CD4-positive, alpha-beta T cell (primary cell): ENCODE data around the gene PLA2G5. TPM values are rescaled to one million over a fixed set of nuclear protein-coding genes. Genes with fewer than 3 reads are reported as not detected.

Experiments
- ATAC-seq: fragments of 200-7000 bp; cut with Tn5 transposase; one replicate; pipeline ENCODE4 v1.10.0; 2022; ENCODE audit warnings: mild to moderate bottlenecking; ENCODE audit not compliant: poor library complexity
- CTCF ChIA-PET: fragments of 350-600 bp; sonication (Branson Sonifier 250); formaldehyde crosslinking; loops from one replicate; lab custom pipeline; 2021; ENCODE audit warnings: antibody characterized with exemption, inconsistent platforms; lab: Charles Lee
- POLR2A ChIA-PET: fragments of 350-600 bp; sonication (Branson Sonifier 250); formaldehyde crosslinking; loops from one replicate; lab custom pipeline; 2021; ENCODE audit warnings: antibody characterized with exemption, inconsistent platforms; lab: Charles Lee
- DNase-seq, 14 experiments: peaks; one replicate each; pipeline ENCODE4 v3.0.0-alpha.2; 2013 to 2020; ENCODE audit warnings: mixed read lengths in 2 of 14
- H3K27ac ChIP-seq, 2 donors: one replicate each; pipeline versions ENCODE4 v1.5.1 to v1.7.0; 2013; ENCODE audit warnings: low read length in 2 of 2, low read depth in 1 of 2, mild to moderate bottlenecking in 1 of 2
- H3K27me3 ChIP-seq, 2 experiments: 1 replicate in 1 of 2; 2 replicates in 1 of 2; pipeline versions ENCODE4 v1.6.1 to v1.7.0; 2013; ENCODE audit warnings: low read length in 2 of 2, control low read depth in 1 of 2, mild to moderate bottlenecking in 1 of 2, moderate library complexity in 1 of 2; ENCODE audit not compliant: insufficient read depth in 2 of 2, control insufficient read depth in 1 of 2
- H3K36me3 ChIP-seq: one replicate; pipeline ENCODE4 v1.6.1; 2013; ENCODE audit warnings: low read length, control low read depth; ENCODE audit not compliant: insufficient read depth
- H3K4me1 ChIP-seq: one replicate; pipeline ENCODE4 v1.6.1; 2013; ENCODE audit warnings: low read length, control low read depth; ENCODE audit not compliant: insufficient read depth
- H3K4me3 ChIP-seq: one replicate; pipeline ENCODE4 v1.5.1; 2013; ENCODE audit warnings: mild to moderate bottlenecking, low read length, moderate library complexity
- H3K9me3 ChIP-seq, 2 experiments: 1 replicate in 1 of 2; 2 replicates in 1 of 2; pipeline versions ENCODE4 v1.6.1 to v1.7.0; 2013; ENCODE audit warnings: low read length in 2 of 2, mild to moderate bottlenecking in 2 of 2, control low read depth in 1 of 2, moderate library complexity in 1 of 2; ENCODE audit not compliant: control insufficient read depth in 1 of 2, insufficient read depth in 1 of 2
- H3K27ac Mint-ChIP-seq: one replicate; pipeline ENCODE4 v1.8.0; 2020; ENCODE audit warnings: mixed read lengths
- H3K27me3 Mint-ChIP-seq: one replicate; pipeline ENCODE4 v1.8.0; 2021; ENCODE audit warnings: mixed read lengths
- H3K36me3 Mint-ChIP-seq: one replicate; pipeline ENCODE4 v1.8.0; 2021; ENCODE audit warnings: low read depth, mixed read lengths
- H3K4me1 Mint-ChIP-seq: one replicate; pipeline ENCODE4 v1.8.0; 2021; ENCODE audit warnings: low read depth, mixed read lengths
- H3K4me3 Mint-ChIP-seq: one replicate; pipeline ENCODE4 v1.8.0; 2020; ENCODE audit warnings: mild to moderate bottlenecking, mixed read lengths
- H3K9me3 Mint-ChIP-seq: one replicate; pipeline ENCODE4 v1.8.0; 2020; ENCODE audit warnings: mixed read lengths
- CTCF ChIP-seq: fragments of 200-600 bp; IDR thresholded peaks from one replicate; pipeline ENCODE4 v1.8.0; 2022; ENCODE audit warnings: antibody characterized with exemption, mild to moderate bottlenecking
- intact Hi-C, 2 experiments: fragments of 100-400 bp; cut with DNase I in 1 of 2; cut with micrococcal nuclease in 1 of 2; formaldehyde crosslinking; loops; one replicate each; pipeline versions ENCODE4 v1.15.1 to v1.9.0; 2023 to 2025; cut with DNase I, micrococcal nuclease
- polyA plus RNA-seq, 2 donors: library from polyadenylated mRNA; unstranded; fragments of 120-200 nt; gene quantifications; one replicate each; pipeline ENCODE4 v1.2.1, GENCODE V29; 2013
- total RNA-seq, 174 experiments: library from RNA in 2 of 174; stranded (reverse) in 2 of 174; gene quantifications; one replicate each; pipeline ENCODE4 v1.2.3 and lab custom pipeline; 2021 to 2026

PLA2G5 gene
- total RNA-seq (not detected), total RNA-seq (lab: John Stamatoyannopoulos, UW) (0 to 0.09 (median 0) reads per million in 172 experiments)
- polyA plus RNA-seq (2013, experiment 1 of 2): not detected
- polyA plus RNA-seq (2013, experiment 2 of 2): not detected

- Histone ChIP-seq H3K36me3 (no peaks in the 10 kb centered on the region), H3K9me3 (no peaks in the 10 kb centered on the region), H3K4me3 (no peak within 1 kb of the TSS), H3K27ac (no peak within 1 kb of the TSS), H3K4me1 (no peaks in the 10 kb centered on the region), H3K27me3 (peaks cover 0 to 3% of the 10 kb centered on the region in 2 experiments)
- intact Hi-C loops: no loop called here
- no peak for ATAC-seq
- POLR2A ChIA-PET: no interaction called here
- Mint-ChIP-seq H3K27me3 (no peaks in the 10 kb centered on the region), H3K4me3 (no peak within 1 kb of the TSS), H3K36me3 (no peaks in the 10 kb centered on the region), H3K27ac (no peak within 1 kb of the TSS), H3K9me3 (no peaks in the 10 kb centered on the region), H3K4me1 (no peaks in the 10 kb centered on the region)
- no peak for DNase-seq
- CTCF ChIA-PET: no interaction called here
- no peak for TF ChIP-seq CTCF
Measured at GRCh38 chr1:20069874-20070273, at the start of gene PLA2G5. PLA2G5 (plus strand) TSS chr1:20070194; CDS start chr1:20084831, 14,637 bp downstream.

GRCh38 chr1:20028125-20028524 lies 41.9 kb upstream of the PLA2G5 start:
- Histone ChIP-seq H3K36me3 (no peaks in the 10 kb centered on the region), H3K4me1 (no peaks in the 10 kb centered on the region), H3K27ac (no peak overlapping the region), H3K4me3 (no peak overlapping the region), H3K27me3 (peaks cover 4 to 8% of the 10 kb centered on the region in 2 experiments), H3K9me3 (peaks cover 3 to 6% of the 10 kb centered on the region in 2 experiments)
- intact Hi-C loops: no loop called here
- ChIA-PET POLR2A (no interaction called here), CTCF (no interaction called here)
- H3K4me1 Mint-ChIP-seq: no peaks in the 10 kb centered on the region
- H3K27me3 Mint-ChIP-seq: peaks cover 67% of the 10 kb centered on the region
- H3K36me3 Mint-ChIP-seq: no peaks in the 10 kb centered on the region
- no peak for DNase-seq
- no peak for ATAC-seq
- no peak for TF ChIP-seq CTCF
- H3K9me3 Mint-ChIP-seq: peaks cover 9% of the 10 kb centered on the region
- H3K27ac Mint-ChIP-seq: no peak overlapping the region
- no peak overlapping the region for H3K4me3 Mint-ChIP-seq

- Mint-ChIP-seq H3K9me3 (peaks cover 8% of the 10 kb centered on the region), H3K4me1 (no peaks in the 10 kb centered on the region), H3K27me3 (peaks cover 69% of the 10 kb centered on the region), H3K4me3 (no peak overlapping the region), H3K27ac (no peak overlapping the region), H3K36me3 (no peaks in the 10 kb centered on the region)
- Histone ChIP-seq H3K4me3 (no peak overlapping the region), H3K36me3 (no peaks in the 10 kb centered on the region), H3K27me3 (peaks cover under 1 to 8% of the 10 kb centered on the region in 2 experiments), H3K27ac (no peak overlapping the region), H3K9me3 (peaks cover under 1 to 3% of the 10 kb centered on the region in 2 experiments), H3K4me1 (no peaks in the 10 kb centered on the region)
- TF ChIP-seq CTCF: no peak
- CTCF ChIA-PET: no interaction called here
- DNase-seq (no peak), ATAC-seq (no peak)
- POLR2A ChIA-PET: no interaction called here
- intact Hi-C loops: no loop called here
Measured at GRCh38 chr1:20028726-20029125, 41.3 kb upstream of the PLA2G5 start.
